Caki2 (cell line): Measurements from ENCODE around the gene GALNT6. TPM values are rescaled to one million over a fixed set of nuclear protein-coding genes. Genes with fewer than 3 reads are reported as not detected.

Experiments
- DNase-seq: peaks from one replicate; pipeline ENCODE4 v3.0.0-alpha.2; 2015; ENCODE audit warnings: low read depth
- in situ Hi-C: cut with HindIII; loops from 2 replicates; pipeline ENCODE4 v1.10.0; 2016; ENCODE audit warnings: low sequenced_read_pairs, low pct_unique_long_range_greater_than_20kb, mixed read lengths
- total RNA-seq: library from RNA; depleted of rRNA; stranded (reverse); fragments of >200 nt; shearing (Covaris generic); gene quantifications from 2 replicates; pipeline ENCODE4 v1.2.3, GENCODE V29; 2014; ENCODE audit warnings: low replicate concordance

GALNT6 gene
- total RNA-seq, 1 experiment from 2014 or later, result not detected

DNA sequence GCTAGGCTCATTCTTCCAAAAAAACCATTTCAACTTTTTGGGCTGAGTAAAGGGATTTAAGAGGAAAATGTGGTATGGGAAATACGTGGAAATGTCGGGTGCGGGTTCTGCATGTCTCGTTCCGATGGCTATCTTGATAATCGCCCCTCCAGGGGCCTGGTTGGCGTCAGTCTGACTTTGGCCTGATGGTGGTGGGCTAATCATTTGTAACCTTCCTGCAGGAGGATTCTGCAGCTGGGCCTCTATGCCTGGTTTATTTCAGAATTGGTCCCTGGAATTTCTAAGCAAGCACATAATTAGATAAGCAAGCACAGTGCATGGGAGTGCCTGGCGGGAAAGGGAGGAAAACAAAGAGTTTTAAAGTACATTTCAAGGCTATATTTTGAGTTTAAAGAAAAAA, 18.6 kb upstream of the GALNT6 start:
- in situ Hi-C loops, result no loop called here
- DNase-seq, result no peak

DNA sequence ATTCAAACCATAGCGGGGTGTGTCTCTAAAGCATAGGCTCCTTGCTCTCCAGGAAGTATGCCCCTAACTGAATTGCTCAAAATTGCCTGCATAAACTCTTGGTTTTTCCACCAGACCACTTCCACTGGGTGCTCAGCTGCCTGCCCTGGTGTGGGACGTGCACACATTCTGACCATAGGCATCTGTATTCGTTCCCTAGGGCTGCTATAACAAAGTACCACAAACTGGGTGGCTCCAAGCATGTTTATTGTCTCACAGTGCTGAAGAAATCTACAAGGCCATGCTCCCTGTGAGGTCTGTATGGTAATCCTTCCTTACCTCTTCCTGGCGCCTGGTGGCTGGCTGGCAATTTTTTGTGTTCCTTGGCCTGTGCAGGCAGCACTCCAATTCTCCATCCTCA, 16.4 kb upstream of the GALNT6 start:
- in situ Hi-C loops, result no loop called here
- DNase-seq, result no peak

DNA sequence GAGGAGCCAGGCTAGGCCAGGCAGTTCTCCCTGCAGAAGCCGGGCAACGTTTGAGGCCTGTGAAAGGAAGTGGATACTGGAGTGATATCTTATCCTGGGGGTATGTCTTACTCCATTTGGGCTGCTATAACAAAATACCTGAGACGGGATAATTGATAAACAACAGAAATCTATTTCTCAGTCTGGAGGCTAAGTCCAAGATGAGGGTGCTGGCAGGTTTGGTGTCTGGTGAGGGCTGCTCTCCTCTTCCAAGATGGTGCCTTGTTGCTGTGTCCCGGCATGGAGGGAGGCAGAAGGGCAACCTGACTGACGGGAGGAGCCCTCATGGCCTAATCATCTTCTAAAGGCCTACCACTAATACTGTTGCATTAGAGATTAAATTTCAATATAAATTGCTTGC, 15.7 kb upstream of the GALNT6 start:
- in situ Hi-C loops, result no loop called here
- no peak for DNase-seq

GRCh38 chr12:51406290-51406689, 15.1 kb upstream of the GALNT6 start:
- in situ Hi-C loops, result no loop called here
- no peak for DNase-seq

DNA sequence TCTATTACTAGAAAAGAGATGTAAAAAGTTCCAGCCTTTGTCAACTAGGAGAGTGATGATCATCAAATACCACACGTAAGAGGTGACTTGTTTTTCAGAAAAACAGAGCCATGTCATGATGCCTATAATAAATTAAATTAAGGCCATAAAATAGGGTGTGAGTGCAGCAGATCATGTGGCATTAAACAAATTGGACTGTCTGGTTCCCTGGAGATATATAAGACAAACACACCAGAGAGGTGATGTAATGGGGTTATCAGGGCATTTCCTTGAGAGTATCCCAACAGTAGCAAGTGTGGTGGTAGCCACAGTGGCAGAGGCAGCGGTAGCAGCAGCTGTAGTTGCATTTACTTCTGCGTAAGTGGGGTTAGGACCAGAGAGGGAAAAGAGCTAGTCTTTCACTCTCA, 14.6 kb upstream of the GALNT6 start:
- in situ Hi-C loops, result no loop called here
- DNase-seq, result no peak

- in situ Hi-C loops, result no loop called here
- DNase-seq, result no peak
Measured at GRCh38 chr12:51404627-51405026, 13.4 kb upstream of the GALNT6 start.

DNA sequence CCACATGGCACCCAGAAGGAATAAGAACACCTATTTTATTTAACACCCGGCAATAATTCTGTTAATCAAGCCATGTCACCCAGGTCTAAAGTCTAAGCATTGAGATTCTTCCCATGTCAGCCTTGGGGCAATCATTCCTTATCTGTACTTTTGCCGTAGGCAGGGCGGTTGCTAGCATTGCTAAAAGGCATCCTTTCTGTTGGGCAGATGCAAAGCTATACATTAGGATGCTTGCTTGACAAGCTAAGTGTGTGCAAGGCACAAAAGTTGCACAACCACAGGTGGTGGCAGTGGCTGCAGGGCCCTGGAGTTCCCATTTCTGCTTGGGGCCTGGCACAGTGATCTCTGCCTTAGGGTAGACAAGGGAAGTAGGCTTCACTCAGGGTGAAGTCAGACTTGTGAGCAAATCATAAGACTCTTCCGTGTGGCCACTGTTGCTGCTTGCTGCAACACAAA, 12.5 kb upstream of the GALNT6 start:
- DNase-seq, result no peak
- in situ Hi-C loops, result no loop called here

DNA sequence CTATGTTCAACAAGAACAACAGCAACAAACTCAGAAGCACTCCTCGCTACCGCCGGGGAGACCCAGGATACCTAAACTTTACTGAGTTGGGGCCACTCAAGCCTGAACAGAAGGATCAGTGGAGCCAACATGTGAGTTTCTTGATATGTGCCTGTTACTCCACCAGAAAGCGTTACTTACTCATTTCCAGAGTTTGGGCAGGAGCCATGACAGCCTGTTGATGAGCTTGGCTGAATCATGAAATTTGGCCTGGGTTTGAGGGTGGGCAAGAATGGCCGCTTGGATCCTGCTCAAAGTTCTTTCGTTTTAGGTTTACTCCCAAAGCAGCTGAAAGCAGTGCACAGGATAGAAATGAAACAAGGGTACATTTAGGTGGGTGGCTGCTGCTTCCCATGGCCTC, 12.0 kb upstream of the GALNT6 start:
- in situ Hi-C loops, result no loop called here
- no peak for DNase-seq

DNA sequence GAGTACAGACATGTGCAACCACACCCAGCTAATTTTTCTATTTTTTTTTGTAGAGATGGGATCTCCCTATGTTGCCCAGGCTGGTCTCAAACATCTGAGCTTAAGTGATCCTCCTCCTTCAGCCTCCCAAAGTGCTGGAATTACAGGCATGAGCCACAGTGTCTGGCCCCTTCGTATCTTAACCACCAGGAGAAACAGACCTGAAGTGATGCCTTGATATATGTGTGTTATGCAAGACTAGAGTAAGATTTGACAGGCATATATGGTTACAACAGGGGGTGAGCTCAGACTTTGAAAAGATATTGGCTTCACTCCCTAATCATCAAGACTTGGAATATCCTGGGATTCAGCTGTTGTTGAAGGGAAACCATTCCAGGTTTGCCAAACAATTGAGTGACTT, 10.7 kb upstream of the GALNT6 start:
- DNase-seq, result no peak
- in situ Hi-C loops, result no loop called here

GRCh38 chr12:51401486-51401885, 10.3 kb upstream of the GALNT6 start:
- in situ Hi-C loops, result no loop called here
- no peak for DNase-seq

DNA sequence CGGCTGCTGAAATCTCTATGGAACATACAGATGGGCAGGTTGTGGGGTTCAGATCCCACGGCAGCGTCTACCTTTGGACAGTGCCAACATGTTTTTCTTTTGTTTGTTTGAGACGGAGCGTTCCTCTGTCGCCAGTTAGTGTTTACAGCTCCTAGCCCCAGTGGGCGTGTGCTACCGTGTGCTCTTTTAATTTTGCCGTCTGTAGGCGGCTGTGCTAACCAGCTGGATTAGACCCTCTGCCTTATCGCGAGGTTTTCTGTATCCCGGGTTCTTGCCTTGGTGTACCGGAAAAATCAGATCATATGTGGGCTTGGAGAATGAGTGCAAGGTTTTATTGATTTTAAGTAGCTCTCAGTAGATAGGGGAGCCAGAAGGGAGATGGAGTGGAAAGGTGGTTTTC, 9.8 kb upstream of the GALNT6 start:
- no peak for DNase-seq
- in situ Hi-C loops, result no loop called here

GRCh38 chr12:51399891-51400290, 8.7 kb upstream of the GALNT6 start:
- DNase-seq, result no peak
- in situ Hi-C loops, result no loop called here

DNA sequence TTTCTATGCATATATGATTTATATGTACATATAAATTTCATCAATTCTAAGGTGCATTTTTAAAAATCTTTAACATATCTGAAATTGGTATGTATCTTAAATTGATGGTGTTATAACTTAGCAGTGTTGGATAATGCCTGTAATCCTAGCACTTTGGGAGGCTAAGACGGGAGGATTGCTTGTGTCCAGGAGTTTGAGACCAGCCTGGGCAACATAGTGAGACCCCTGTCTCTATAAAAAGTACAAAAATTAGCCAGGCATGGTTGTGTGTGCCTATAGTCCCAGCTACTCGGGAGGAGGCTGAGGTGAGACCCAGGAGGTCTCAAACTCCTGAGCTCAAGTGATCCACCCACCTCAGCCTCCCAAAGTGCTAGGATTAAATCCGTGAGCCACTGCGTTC, 6.5 kb upstream of the GALNT6 start:
- DNase-seq, result no peak
- in situ Hi-C loops, result no loop called here

- no peak for DNase-seq
- in situ Hi-C loops, result no loop called here
Measured at GRCh38 chr12:51395283-51396230, 4.4 kb upstream of the GALNT6 start.

DNA sequence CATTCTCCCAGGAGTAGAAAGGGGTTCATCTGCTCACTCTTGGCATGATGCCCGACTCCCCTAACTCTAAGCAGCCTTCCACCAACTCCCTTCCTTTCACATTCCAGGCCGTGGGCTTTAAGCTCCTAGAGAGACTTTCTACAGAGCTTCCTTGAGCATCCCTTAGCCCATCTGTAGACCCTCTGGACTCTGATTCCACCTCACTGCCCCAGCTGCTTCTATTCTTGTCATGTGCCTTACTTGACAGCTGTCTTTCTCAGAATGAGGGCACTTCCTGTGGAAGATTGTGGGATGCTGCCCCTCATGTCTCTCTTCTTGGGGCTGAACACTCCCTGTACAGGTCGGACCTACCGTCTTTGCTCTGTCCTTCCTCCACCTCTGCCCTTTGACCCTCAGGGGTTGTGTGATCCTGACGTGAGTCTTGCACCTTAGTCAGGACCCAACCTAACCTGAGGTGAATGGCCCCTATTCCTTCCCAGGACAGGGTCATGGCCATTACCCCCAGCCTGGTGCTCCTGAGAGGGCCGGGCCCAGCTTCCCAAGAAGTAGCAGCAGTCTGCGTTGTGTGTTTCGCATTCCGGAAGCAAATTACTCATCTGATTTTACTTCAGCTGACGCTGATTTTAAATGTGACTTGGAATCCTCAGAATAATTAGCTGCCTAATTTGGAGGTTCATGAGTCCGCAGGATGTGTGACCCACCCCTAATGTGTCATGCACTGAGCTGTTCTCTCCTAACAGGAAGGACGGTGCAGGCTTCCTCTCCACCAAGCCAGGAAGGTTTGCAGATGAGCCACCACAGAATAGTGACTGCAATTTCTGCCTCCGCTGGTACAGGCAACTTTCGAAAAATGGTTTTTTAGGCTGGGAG, 2.7 kb upstream of the GALNT6 start:
- DNase-seq, result no peak
- in situ Hi-C loops, result no loop called here

- in situ Hi-C loops, result no loop called here
- DNase-seq, result no peak
Measured at GRCh38 chr12:51392556-51393237, 1.5 kb upstream of the GALNT6 start.

DNA sequence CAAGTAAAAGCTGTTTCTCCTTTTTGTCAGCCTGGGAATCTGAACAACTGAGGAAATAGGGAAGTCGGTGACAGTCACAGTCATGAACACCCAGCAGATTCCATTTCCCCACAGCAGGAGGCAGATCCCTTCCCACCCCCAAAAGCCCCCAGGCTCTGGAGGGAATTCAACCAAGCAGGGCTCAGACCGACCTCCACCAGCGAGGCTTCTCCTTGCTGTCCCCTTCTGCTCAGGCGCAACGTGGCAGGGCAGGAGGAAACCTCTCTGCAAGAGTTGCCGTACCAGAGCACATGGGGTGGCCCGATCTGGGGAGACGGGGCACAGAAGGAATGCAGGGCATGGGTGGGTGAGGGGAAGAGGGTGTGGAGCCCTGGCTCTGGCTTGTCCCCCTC, 319 bp downstream of the GALNT6 start:
- no peak for DNase-seq
- in situ Hi-C loops, result no loop called here

DNA sequence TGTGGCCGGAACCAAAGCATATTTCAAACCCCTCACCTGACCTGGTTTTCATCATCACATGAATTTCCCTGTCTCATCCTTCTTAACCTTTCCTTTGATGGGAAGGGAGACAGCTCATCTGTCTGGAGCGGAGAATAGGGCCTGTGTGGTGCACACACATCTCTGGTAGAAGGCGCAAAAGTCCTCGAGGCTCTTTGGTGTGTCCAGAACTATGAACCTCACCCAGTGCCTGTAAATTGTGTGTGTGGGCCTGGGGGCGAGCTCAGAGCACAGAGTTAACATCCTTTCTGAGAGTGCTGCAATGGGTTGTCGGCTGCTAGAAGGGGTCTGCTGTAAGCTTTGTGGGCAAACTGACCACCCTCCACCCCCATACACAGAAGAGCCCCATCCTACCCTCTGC, 749 bp downstream of the GALNT6 start:
- in situ Hi-C loops, result no loop called here
- DNase-seq, result no peak
